Kidney epithelial cell (primary cell): ENCODE data around the gene PEX7. TPM values are rescaled to one million over a fixed set of nuclear protein-coding genes. Genes with fewer than 3 reads are reported as not detected.

Source experiments
- DNase-seq: peaks from one replicate; pipeline ENCODE4 v3.0.0-alpha.2; 2010; ENCODE audit warnings: low read depth
- H3K27me3 ChIP-seq: 2 replicates; pipeline ENCODE4 v1.6.0; 2011; ENCODE audit warnings: low read length; ENCODE audit not compliant: control insufficient read depth, insufficient read depth
- H3K36me3 ChIP-seq: 2 replicates; pipeline ENCODE4 v1.5.1; 2011; ENCODE audit warnings: low read length; ENCODE audit not compliant: control insufficient read depth, insufficient read depth
- H3K4me3 ChIP-seq: 2 replicates; pipeline ENCODE4 v1.5.1; 2011; ENCODE audit warnings: low read depth, mild to moderate bottlenecking, control low read depth, low read length
- CTCF ChIP-seq: IDR thresholded peaks from 2 replicates; pipeline ENCODE4 v1.5.1; 2011; ENCODE audit warnings: mild to moderate bottlenecking, moderate library complexity, low read length, control low read depth, inconsistent platforms; ENCODE audit not compliant: insufficient read depth, poor library complexity, severe bottlenecking
- total RNA-seq: library from RNA; depleted of rRNA; stranded (reverse); fragments of >200 nt; gene quantifications from 2 replicates; pipeline ENCODE4 v1.2.3, GENCODE V29; 2015

The PEX7 gene
- total RNA-seq = 11.9 and 17.8 TPM in 2 replicates

GRCh38 chr6:136822376-136823127, at the start of gene PEX7:
Gene PEX7, plus strand, starts transcription at chr6:136822592. Its CDS starts 74 bp downstream, at chr6:136822666.
- peak; percentile 71 for TF ChIP-seq CTCF
- Histone ChIP-seq H3K27me3 (no peaks in the 10 kb centered on the region), H3K36me3 (no peaks in the 10 kb centered on the region), H3K4me3 (peak within 1 kb of the TSS; percentile 78)
- DNase-seq = peak; percentile 65

- no peaks in the 10 kb centered on the region for H3K36me3 ChIP-seq
- no peak for TF ChIP-seq CTCF
- H3K4me3 ChIP-seq = no peak overlapping the region
- H3K27me3 ChIP-seq = no peaks in the 10 kb centered on the region
- peak; percentile 90 for DNase-seq
Measured at GRCh38 chr6:136772685-136773472, 49.5 kb upstream of the PEX7 start.

- Histone ChIP-seq H3K4me3 (no peak overlapping the region), H3K27me3 (no peaks in the 10 kb centered on the region), H3K36me3 (no peaks in the 10 kb centered on the region)
- DNase-seq = no peak
- no peak for TF ChIP-seq CTCF
Measured at GRCh38 chr6:136773473-136773796, 49.0 kb upstream of the PEX7 start.

- no peak for TF ChIP-seq CTCF
- Histone ChIP-seq H3K4me3 (no peak overlapping the region), H3K27me3 (no peaks in the 10 kb centered on the region), H3K36me3 (no peaks in the 10 kb centered on the region)
- DNase-seq = no peak
Measured at GRCh38 chr6:136774228-136775041, 48.0 kb upstream of the PEX7 start.

- Histone ChIP-seq H3K4me3 (no peak overlapping the region), H3K27me3 (no peaks in the 10 kb centered on the region), H3K36me3 (no peaks in the 10 kb centered on the region)
- no peak for DNase-seq
- no peak for TF ChIP-seq CTCF
Measured at GRCh38 chr6:136775081-136775480, 47.3 kb upstream of the PEX7 start.
